ENCODE results near the gene TPSAB1.

The TPSAB1 gene

GRCh38 chr16:1286513-1287094 is 46.1 kb downstream of the TPSAB1 start:
- Histone ChIP-seq H4K20me1 (ENCODE audit: insufficient read depth) (no peaks in the 10 kb centered on the region), H3K4me1 (ENCODE audit: low read depth, poor library complexity, severe bottlenecking) (peaks cover 11% of the 10 kb centered on the region), H3K4me2 (no peak overlapping the region), H3K36me3 (ENCODE audit: insufficient read depth) (no peaks in the 10 kb centered on the region), H3K4me3 (IDR thresholded peaks at IDR 0.05; ENCODE audit: insufficient read depth, low read depth, low read length) (no peak overlapping the region), H3K27me3 (ENCODE audit: insufficient read depth, low read depth) (peaks cover 96% of the 10 kb centered on the region), H3K79me2 (ENCODE audit: insufficient read depth, low read depth) (no peaks in the 10 kb centered on the region), H3K9ac (no peak overlapping the region), H2AFZ (ENCODE audit: low read depth) (no peak overlapping the region), H3K27ac (no peak overlapping the region)
- no peak for TF ChIP-seq CTCF (conservative IDR thresholded peaks at IDR 0.05; ENCODE audit: low read depth, low read length)

GRCh38 chr16:1287982-1288670 is 47.6 kb downstream of the TPSAB1 start:
- H3K27me3 ChIP-seq (ENCODE audit: insufficient read depth, low read depth): peaks cover 92% of the 10 kb centered on the region
- no peaks in the 10 kb centered on the region for H4K20me1 ChIP-seq (ENCODE audit: insufficient read depth)
- H3K36me3 ChIP-seq (ENCODE audit: insufficient read depth): no peaks in the 10 kb centered on the region
- no peaks in the 10 kb centered on the region for H3K79me2 ChIP-seq (ENCODE audit: insufficient read depth, low read depth)
- H3K4me2 ChIP-seq: no peak overlapping the region
- H3K27ac ChIP-seq: no peak overlapping the region
- no peak overlapping the region for H3K9ac ChIP-seq
- peaks cover 12% of the 10 kb centered on the region for H3K4me1 ChIP-seq (ENCODE audit: low read depth, poor library complexity, severe bottlenecking)
- no peak overlapping the region for H3K4me3 ChIP-seq (IDR thresholded peaks at IDR 0.05; ENCODE audit: insufficient read depth, low read depth, low read length)
- TF ChIP-seq CTCF (conservative IDR thresholded peaks at IDR 0.05; ENCODE audit: low read depth, low read length): no peak
- H2AFZ ChIP-seq (ENCODE audit: low read depth): no peak overlapping the region

- Histone ChIP-seq H3K4me2 (no peak overlapping the region), H3K36me3 (ENCODE audit: insufficient read depth) (no peaks in the 10 kb centered on the region), H3K4me1 (ENCODE audit: low read depth, poor library complexity, severe bottlenecking) (peaks cover 12% of the 10 kb centered on the region), H3K27me3 (ENCODE audit: insufficient read depth, low read depth) (peaks cover 92% of the 10 kb centered on the region), H3K4me3 (IDR thresholded peaks at IDR 0.05; ENCODE audit: insufficient read depth, low read depth, low read length) (no peak overlapping the region), H3K79me2 (ENCODE audit: insufficient read depth, low read depth) (no peaks in the 10 kb centered on the region), H4K20me1 (ENCODE audit: insufficient read depth) (no peaks in the 10 kb centered on the region), H3K27ac (no peak overlapping the region), H3K9ac (no peak overlapping the region), H2AFZ (ENCODE audit: low read depth) (no peak overlapping the region)
- TF ChIP-seq CTCF (conservative IDR thresholded peaks at IDR 0.05; ENCODE audit: low read depth, low read length): no peak
Measured at GRCh38 chr16:1288813-1289476, 48.4 kb downstream of the TPSAB1 start.

GRCh38 chr16:1289477-1289866 is 49.0 kb downstream of the TPSAB1 start:
- Histone ChIP-seq H3K27ac (no peak overlapping the region), H3K27me3 (ENCODE audit: insufficient read depth, low read depth) (peaks cover 92% of the 10 kb centered on the region), H2AFZ (ENCODE audit: low read depth) (no peak overlapping the region), H3K4me1 (ENCODE audit: low read depth, poor library complexity, severe bottlenecking) (peaks cover 12% of the 10 kb centered on the region), H3K4me2 (no peak overlapping the region), H4K20me1 (ENCODE audit: insufficient read depth) (no peaks in the 10 kb centered on the region), H3K4me3 (IDR thresholded peaks at IDR 0.05; ENCODE audit: insufficient read depth, low read depth, low read length) (no peak overlapping the region), H3K9ac (no peak overlapping the region), H3K36me3 (ENCODE audit: insufficient read depth) (no peaks in the 10 kb centered on the region), H3K79me2 (ENCODE audit: insufficient read depth, low read depth) (no peaks in the 10 kb centered on the region)
- no peak for TF ChIP-seq CTCF (conservative IDR thresholded peaks at IDR 0.05; ENCODE audit: low read depth, low read length)
